Tibial nerve (tissue), 4 donors: ENCODE measurements around the gene SGTA. TPM values are rescaled to one million over a fixed set of nuclear protein-coding genes. Genes with fewer than 3 reads are reported as not detected.

ENCODE experiments used
- DNase-seq, 2 donors: peaks; one replicate each; pipeline ENCODE4 v3.0.0-alpha.2; 2019; ENCODE audit warnings: low spot score in 2 of 2
- H3K27ac ChIP-seq, 4 donors: fragments of 200-600 bp; sonication (generic) in 3 of 4; one replicate each; pipeline ENCODE4 v1.5.1; 2017 to 2019; ENCODE audit warnings: mild to moderate bottlenecking in 1 of 4
- H3K27me3 ChIP-seq, 2 donors: fragments of 200-600 bp; sonication (generic) in 1 of 2; one replicate each; pipeline versions ENCODE4 v1.5.1 to v1.6.0; 2017 to 2019
- H3K36me3 ChIP-seq, 3 donors: fragments of 200-600 bp; sonication (generic); one replicate each; pipeline ENCODE4 v1.5.1; 2018 to 2019
- H3K4me1 ChIP-seq, 4 donors: fragments of 200-600 bp; sonication (generic) in 3 of 4; one replicate each; pipeline ENCODE4 v1.5.1; 2017 to 2019
- H3K4me3 ChIP-seq, 4 donors: fragments of 200-600 bp; sonication (generic) in 3 of 4; one replicate each; pipeline ENCODE4 v1.5.1; 2017 to 2019; ENCODE audit warnings: mild to moderate bottlenecking in 1 of 4, moderate library complexity in 1 of 4
- H3K9me3 ChIP-seq, 4 donors: fragments of 200-600 bp; sonication (generic) in 3 of 4; one replicate each; pipeline ENCODE4 v1.5.1; 2017 to 2019
- EP300 ChIP-seq, 2 donors: sonication (generic); formaldehyde crosslinking; IDR thresholded peaks; one replicate each; pipeline ENCODE4 v1.6.1; 2017; ENCODE audit warnings: antibody characterized with exemption in 2 of 2, mild to moderate bottlenecking in 1 of 2
- POLR2A ChIP-seq, 2 donors: fragments of 450-650 bp; IDR thresholded peaks; one replicate each; pipeline ENCODE4 v1.6.1; 2017; ENCODE audit warnings: antibody characterized with exemption in 2 of 2, mild to moderate bottlenecking in 2 of 2, moderate library complexity in 2 of 2
- WGBS, 2 donors: methylation state at CpG; one replicate each; pipeline ENCODE4 v1.1.5; 2018; 5-methylcytosine and 5-hydroxymethylcytosine counted together
- total RNA-seq, 4 donors: library from RNA; depleted of rRNA; stranded (reverse); fragments of >200 nt; gene quantifications; one replicate each; pipeline ENCODE4 v1.1.0, GENCODE V29; 2016
- TF ChIP-seq, protein P1 (sequence below), 5 experiments: fragments of 200-600 bp in 3 of 5; fragments of 450-650 bp in 2 of 5; sonication (generic) in 3 of 5; IDR thresholded peaks; one replicate each; pipeline ENCODE4 v1.5.1; 2016 to 2019; ENCODE audit warnings: antibody characterized with exemption in 5 of 5, mild to moderate bottlenecking in 3 of 5, moderate library complexity in 2 of 5

SGTA gene
- total RNA-seq, 4 donors from 2014 or later, result 40.2 to 47.6 (median 44.9) TPM

DNA sequence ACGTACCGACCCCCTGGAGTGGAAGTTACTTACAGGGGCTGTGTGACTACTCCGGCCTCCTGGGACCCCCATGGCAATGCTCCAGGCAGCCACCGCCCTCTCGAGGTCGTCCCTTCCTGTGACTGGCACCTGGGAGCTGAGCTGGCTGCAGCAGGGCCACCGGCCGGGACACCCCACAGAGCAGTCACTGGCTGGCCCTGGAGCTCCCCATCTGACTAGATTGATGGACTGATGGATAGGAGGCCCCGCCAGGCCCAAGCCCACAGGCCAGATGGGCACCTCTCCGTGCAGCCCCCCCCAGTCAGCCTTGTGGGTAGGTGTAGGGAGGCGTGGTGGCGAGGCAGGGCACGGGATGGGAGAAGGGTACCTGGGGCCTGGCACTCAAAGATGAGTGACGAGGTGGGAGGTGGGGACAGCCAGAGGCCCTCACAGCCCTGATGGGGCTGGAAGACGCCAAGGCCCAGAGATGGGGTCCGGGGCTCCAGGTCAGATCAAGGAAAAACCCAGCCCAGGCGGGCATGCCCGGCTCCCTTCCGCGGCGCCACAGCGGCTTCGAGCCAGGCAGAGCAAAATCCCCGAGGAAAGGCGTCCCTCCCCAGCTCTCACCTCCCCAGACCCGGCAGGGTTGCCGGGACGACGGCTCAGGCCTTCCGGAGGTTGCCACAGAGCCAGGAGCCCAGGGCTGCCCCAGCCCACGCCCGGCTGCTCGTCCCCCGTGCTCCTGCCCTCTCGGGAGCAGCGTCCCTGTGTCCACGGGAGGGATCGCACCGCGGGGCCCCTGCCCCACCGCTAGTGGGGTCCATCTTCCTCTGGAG, 51.7 kb downstream of the SGTA start:
- TF ChIP-seq, protein P1, sequence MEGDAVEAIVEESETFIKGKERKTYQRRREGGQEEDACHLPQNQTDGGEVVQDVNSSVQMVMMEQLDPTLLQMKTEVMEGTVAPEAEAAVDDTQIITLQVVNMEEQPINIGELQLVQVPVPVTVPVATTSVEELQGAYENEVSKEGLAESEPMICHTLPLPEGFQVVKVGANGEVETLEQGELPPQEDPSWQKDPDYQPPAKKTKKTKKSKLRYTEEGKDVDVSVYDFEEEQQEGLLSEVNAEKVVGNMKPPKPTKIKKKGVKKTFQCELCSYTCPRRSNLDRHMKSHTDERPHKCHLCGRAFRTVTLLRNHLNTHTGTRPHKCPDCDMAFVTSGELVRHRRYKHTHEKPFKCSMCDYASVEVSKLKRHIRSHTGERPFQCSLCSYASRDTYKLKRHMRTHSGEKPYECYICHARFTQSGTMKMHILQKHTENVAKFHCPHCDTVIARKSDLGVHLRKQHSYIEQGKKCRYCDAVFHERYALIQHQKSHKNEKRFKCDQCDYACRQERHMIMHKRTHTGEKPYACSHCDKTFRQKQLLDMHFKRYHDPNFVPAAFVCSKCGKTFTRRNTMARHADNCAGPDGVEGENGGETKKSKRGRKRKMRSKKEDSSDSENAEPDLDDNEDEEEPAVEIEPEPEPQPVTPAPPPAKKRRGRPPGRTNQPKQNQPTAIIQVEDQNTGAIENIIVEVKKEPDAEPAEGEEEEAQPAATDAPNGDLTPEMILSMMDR (IDR thresholded peaks at IDR 0.05), result no peak
- no peak for TF ChIP-seq EP300 (IDR thresholded peaks at IDR 0.05)
- TF ChIP-seq POLR2A (IDR thresholded peaks at IDR 0.05), result no peak
- Histone ChIP-seq H3K27me3 (peaks cover 0 to 18% of the 10 kb centered on the region in 2 donors), H3K4me3 (no peak overlapping the region), H3K36me3 (peaks cover 0 to 54% (median 0%) of the 10 kb centered on the region in 3 donors), H3K9me3 (no peaks in the 10 kb centered on the region), H3K4me1 (no peaks in the 10 kb centered on the region), H3K27ac (no peak overlapping the region)
- WGBS, 2 donors, result 84 to 85% methylated on average over 26 to 31 of the region's 41 CpGs
- DNase-seq, result no peak

DNA sequence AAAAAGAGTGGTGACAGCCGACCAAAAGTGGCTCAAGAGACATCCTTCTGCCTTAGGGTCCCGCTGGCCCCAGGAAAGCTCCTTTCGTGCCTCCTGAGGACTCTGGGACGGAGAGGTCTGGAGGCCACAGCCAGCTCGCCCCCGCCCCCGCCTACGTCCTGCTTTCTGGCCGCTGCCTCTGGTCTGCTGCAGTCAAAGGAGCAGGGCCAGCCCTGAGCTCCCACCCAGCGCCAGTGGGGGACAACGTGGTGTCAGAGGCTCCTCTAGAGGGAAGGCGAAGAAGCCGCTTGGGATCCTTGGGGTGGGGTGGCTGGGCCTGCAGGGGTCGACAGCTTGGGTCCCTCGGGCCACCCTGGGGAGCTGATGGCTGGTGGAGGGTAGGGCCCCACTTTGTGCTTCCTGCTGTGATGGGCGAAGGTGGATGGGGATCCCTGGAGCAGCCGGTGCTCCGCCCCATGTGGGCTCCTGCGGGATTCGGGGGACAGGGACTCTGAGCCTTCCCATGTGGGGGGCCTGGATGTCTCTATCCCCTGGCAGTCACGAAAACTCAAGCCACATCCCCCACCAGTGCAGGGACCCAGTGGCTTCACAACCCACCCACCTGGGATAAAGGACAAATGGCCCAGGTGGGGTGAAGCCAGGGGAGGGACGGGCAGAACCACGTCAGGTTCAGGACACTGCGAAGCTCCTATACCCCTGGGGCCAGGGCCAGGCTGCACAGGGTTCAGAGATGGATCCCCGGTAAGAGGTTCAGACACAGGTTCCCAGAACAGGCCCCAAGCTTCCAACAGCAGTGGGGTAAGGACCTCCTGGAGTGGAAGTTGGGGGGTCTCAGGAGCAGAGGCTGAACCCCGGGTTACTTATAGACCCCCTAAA, 52.9 kb downstream of the SGTA start:
- H3K27ac ChIP-seq, result no peak overlapping the region
- no peaks in the 10 kb centered on the region for H3K4me1 ChIP-seq
- 78 to 84% methylated on average over 21 to 25 of the region's 26 CpGs for WGBS, 2 donors
- TF ChIP-seq, protein P1 (IDR thresholded peaks at IDR 0.05), result no peak
- no peak for TF ChIP-seq EP300 (IDR thresholded peaks at IDR 0.05)
- no peak for TF ChIP-seq POLR2A (IDR thresholded peaks at IDR 0.05)
- DNase-seq, result no peak
- no peaks in the 10 kb centered on the region for H3K9me3 ChIP-seq
- H3K4me3 ChIP-seq, result no peak overlapping the region
- H3K27me3 ChIP-seq, result peaks cover 0 to 30% of the 10 kb centered on the region in 2 donors
- H3K36me3 ChIP-seq, result peaks cover 0 to 42% (median 0%) of the 10 kb centered on the region in 3 donors

DNA sequence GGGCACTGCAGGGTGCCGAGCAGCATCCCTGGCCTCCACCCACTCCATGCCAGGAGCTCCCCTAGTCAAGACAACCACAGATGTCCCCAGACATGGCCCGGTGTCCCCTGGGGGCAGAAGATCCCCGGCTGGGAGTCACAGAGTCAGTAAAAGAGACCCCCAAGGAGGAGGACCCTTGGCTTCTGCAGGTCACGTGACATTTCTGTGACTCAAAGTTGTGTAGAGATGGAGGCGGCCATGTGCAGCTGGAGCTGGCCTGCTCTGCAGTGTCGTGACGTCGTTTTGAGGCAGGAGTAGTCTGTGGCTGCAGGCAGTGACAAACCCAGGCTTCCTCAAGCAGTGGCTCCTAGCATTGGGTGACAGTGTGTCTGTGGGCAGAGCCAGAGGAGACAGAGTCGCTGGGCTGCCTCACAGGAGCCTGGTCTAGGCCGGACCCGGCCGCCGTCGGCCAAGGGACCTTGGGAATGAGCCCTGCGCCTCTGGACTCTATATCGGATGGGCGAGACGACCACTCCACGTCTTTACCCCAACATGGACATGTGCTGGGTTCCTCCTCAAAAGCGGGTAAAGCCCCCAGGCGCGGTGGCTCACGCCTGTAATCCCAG, 54.2 kb downstream of the SGTA start:
- H3K4me1 ChIP-seq, result peaks cover 0 to under 1% (median 0%) of the 10 kb centered on the region in 4 donors
- WGBS, 2 donors, result 77 to 83% methylated on average over 23 of the region's 23 CpGs
- H3K9me3 ChIP-seq, result no peaks in the 10 kb centered on the region
- H3K27ac ChIP-seq, result no peak overlapping the region
- peaks cover 0 to 29% (median 0%) of the 10 kb centered on the region in 3 donors for H3K36me3 ChIP-seq
- H3K27me3 ChIP-seq, result peaks cover 0 to 35% of the 10 kb centered on the region in 2 donors
- no peak for DNase-seq
- H3K4me3 ChIP-seq, result no peak overlapping the region
- TF ChIP-seq, protein P1 (IDR thresholded peaks at IDR 0.05), result no peak
- no peak for TF ChIP-seq EP300 (IDR thresholded peaks at IDR 0.05)
- TF ChIP-seq POLR2A (IDR thresholded peaks at IDR 0.05), result no peak

DNA sequence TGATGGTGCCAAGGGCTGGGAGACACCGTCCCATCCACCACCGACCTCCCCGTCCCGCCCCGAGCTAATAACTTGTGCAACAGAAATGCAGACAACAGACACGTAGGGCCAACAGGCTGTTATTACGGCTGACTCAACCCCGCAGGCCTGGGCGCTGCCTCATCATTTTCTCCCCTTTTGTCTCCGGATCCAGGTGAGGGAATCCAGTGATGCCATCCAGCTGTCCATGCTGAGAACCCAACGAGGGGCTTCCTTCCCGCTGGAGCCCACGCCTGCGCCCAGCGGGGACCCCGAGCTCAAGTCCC, 55.5 kb downstream of the SGTA start:
- 52 to 63% methylated on average over 11 to 15 of the region's 16 CpGs for WGBS, 2 donors
- TF ChIP-seq POLR2A (IDR thresholded peaks at IDR 0.05), result no peak
- TF ChIP-seq EP300 (IDR thresholded peaks at IDR 0.05), result no peak
- TF ChIP-seq, protein P1 (IDR thresholded peaks at IDR 0.05), result no peak
- H3K36me3 ChIP-seq, result peaks cover 0 to 16% (median 0%) of the 10 kb centered on the region in 3 donors
- H3K4me1 ChIP-seq, result peaks cover 0 to 14% (median 0%) of the 10 kb centered on the region in 4 donors
- DNase-seq, result no peak
- H3K27ac ChIP-seq, result no peak overlapping the region
- no peak overlapping the region for H3K4me3 ChIP-seq
- H3K27me3 ChIP-seq, result peaks cover 0 to 41% of the 10 kb centered on the region in 2 donors
- no peaks in the 10 kb centered on the region for H3K9me3 ChIP-seq
